ENCODE results near the gene WDR31. TPM values are rescaled to one million over a fixed set of nuclear protein-coding genes. Genes with fewer than 3 reads are reported as not detected.
"Not testable (repeated sequence)": the region's sequence is repeated elsewhere in the genome, so short reads cannot be mapped to it uniquely, and the experiment has no call there.

WDR31 gene
- 3.7 TPM for total RNA-seq

DNA sequence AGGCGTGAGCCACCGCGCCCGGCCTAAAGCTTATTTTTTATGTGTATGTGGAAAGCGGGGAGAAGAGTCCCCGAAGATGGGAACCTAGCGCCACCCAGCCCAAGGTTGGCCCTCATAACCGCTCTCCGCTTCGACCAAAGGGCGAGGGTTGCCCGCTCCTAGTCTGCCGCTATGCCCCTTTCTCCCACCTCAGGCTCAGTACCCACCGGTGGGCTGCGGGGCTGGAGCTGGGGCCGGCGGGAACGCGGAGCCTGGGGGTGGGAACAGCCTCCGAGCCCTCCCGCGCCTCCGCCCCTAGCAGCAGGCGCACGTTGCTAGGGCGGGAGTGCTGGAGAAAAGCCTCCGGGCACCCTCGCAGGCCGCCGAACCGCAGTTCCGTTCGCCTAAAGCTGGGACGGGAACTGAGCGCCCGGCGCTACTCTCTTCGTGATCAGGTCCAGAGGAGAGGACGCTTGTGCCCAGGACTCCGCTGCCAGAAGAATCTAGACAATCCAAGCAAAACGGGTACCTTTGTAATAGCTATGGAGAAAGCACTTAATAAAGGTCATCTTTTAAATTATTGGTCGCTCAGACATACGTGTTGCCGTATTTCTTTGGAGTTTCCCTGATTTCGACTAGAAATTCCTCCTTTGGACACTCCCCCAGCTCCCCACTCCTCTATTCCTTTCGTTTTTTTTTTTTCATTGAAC, at the start of gene WDR31:
WDR31 (minus strand) TSS at position 265 of the 689 bp plus-strand sequence. CDS start 8,253 bp downstream, outside the sequence.
- DNase-seq, result peak; percentile 95

DNA sequence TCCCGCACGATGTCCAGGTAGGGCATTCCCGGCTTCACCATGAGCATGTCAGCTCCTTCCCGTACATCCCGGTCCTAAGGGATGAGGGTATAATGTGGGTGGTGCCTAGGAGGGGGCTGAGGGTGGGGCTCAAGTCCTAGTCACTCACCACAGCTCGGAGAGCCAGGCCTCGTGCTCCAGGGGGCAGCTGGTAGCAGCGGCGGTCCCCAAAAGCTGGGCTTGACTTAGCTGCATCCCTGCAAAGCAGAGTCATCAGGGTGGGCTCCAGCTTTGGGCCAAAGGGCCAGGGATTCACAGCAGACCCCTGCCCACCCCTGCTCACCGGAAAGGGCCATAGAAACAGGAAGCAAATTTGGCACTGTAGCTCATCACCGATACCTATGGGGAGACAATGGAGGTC, 49.4 kb upstream of the WDR31 start:
- DNase-seq, result no peak

GRCh38 chr9:113388833-113389232, 48.8 kb upstream of the WDR31 start:
- no peak for DNase-seq

DNA sequence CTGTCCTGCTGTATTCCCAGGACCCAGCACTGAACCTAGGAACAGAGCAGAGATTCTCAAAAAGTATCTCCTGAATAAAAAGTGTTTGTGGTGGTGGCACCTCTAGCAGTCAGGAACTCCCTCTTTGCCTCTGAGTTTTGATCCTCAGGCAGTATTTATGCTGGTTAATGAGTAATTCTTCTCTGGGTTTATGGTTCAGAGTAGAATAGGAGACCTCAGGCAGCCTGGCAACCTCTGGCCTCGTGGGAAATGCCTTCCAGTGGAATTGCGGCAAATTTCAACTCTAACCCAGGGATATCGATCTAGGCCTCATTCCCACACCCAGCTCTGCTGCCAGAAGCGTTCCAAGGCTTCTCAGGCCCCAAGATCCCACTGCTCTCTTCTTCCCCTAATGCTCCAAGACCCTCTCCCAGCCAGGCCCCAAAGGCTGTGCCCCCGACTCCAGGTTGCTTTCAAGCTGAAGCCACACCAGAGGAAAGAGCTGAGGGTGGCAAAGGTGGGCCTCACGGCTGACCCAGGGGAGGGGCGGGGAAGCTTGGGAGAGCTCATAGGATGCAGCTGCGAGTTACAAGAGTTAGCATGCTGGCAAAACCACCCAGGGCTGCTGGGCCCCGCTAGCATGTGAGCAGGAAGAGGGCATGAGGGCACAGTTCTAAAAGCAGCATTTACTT, 47.6 kb upstream of the WDR31 start:
- DNase-seq, result no peak

GRCh38 chr9:113386571-113387393, 46.7 kb upstream of the WDR31 start:
- DNase-seq, result no peak

GRCh38 chr9:113381909-113382411, 41.9 kb upstream of the WDR31 start:
- peak; percentile 30 for DNase-seq

- not testable (repeated sequence) for DNase-seq
These were observed 41.4 kb upstream of the WDR31 start for GRCh38 chr9:113381441-113381840.

GRCh38 chr9:113380869-113381378, 40.8 kb upstream of the WDR31 start:
- DNase-seq, result peak; percentile 19

- DNase-seq, result not testable (repeated sequence)
These were observed 39.7 kb upstream of the WDR31 start for GRCh38 chr9:113379829-113380210.

- DNase-seq, result not testable (repeated sequence)
These were observed 39.2 kb upstream of the WDR31 start for GRCh38 chr9:113379094-113379828.

DNA sequence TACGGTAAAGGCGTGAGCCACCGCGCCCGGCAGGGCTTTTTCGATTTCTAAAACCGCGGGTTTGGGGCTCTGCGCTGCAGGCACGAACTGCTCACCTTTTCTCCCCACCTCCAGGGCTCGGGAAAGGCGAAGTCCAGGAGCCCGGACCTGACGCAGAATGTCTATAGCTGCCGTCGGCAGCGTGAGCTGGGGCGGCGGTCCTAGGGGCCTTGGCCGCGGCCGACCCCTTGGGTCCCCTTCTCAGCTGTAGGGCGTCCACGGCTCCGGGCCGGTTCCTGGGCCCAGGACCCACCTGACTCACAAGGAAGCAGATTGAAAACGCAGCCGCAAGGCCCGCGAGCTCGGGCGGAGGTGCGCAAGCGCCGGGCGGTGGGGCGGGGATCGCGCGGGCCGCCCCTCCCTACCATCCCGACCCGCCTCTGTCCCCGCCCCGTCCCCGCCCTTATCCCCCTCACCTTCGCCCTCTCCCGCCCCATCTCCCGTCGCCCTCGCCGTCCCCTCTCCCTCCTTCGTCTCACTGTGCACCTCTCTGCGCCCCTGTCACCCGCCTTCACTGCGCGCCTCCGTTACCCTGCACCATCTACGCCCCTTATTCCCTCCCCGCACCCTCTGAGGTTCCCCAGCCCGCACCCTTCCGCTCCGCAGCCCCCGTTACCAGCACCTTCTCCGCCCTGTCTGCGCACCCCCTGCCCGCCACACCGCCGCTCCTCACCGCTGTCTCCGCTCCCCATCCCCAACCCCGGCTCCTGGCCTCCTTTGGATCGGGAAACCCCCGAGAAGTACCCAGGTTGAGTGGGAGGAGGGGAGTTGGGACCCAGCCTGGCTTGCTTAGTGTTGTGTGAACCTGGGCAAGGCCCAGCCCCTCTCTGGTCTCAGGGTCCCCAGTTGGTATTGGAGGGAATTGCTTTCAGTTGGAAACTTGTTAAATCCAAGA, 36.8 kb upstream of the WDR31 start, which contains the start of gene HDHD3:
HDHD3 (minus strand) TSS at position 353 of the 934 bp plus-strand sequence. CDS start 2,632 bp downstream, outside the sequence.
- DNase-seq, result peak; percentile 90

GRCh38 chr9:113375057-113376023, 35.3 kb upstream of the WDR31 start:
- no peak for DNase-seq

- no peak for DNase-seq
These were observed 33.8 kb upstream of the WDR31 start for GRCh38 chr9:113373676-113374392.

GRCh38 chr9:113373256-113373655, 33.2 kb upstream of the WDR31 start:
- no peak for DNase-seq

- no peak for DNase-seq
These were observed 32.0 kb upstream of the WDR31 start for GRCh38 chr9:113372059-113372458.

DNA sequence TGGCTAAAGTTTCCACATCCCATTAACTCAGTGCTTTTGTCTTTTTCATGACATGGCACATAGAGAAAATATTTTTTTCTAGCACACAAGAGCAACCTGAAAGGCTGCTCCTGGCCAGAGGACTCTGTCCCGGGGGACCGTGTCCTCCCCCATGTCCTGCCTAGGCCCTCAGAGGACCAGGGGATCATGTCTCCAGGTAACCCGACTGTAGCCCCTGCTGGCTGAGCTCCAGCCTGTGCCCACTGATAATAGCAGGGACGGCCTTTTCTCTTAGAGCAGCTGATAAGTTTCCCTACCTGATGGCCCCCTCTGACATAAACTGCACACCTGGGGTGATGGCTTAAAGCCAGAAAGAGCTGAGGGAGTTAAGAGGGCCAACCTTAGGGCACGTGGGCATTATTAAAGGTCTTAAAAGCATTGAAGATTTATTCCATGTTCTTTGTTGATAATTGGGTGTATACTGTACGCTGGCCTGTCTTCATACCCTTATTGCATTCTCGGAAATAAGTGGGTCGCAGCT, 30.8 kb upstream of the WDR31 start:
- DNase-seq, result no peak

- DNase-seq, result no peak
These were observed 29.7 kb upstream of the WDR31 start for GRCh38 chr9:113369855-113370140.
